B cell (primary cell): ENCODE data around the gene SUSD5. TPM values are rescaled to one million over a fixed set of nuclear protein-coding genes. Genes with fewer than 3 reads are reported as not detected.

ENCODE experiments used
- ATAC-seq: fragments of 200-7000 bp; cut with Tn5 transposase; one replicate; pipeline ENCODE4 v1.10.0; 2021; ENCODE audit warnings: low read depth, mild to moderate bottlenecking, moderate number of reproducible peaks, moderate library complexity
- CTCF ChIA-PET: fragments of 350-600 bp; sonication (Branson Sonifier 250); formaldehyde crosslinking; loops from one replicate; lab custom pipeline; 2021; ENCODE audit warnings: antibody characterized with exemption, inconsistent platforms; lab: Charles Lee
- POLR2A ChIA-PET: fragments of 350-600 bp; sonication (Branson Sonifier 250); formaldehyde crosslinking; loops from one replicate; lab custom pipeline; 2021; ENCODE audit warnings: antibody characterized with exemption; lab: Charles Lee
- DNase-seq: peaks from one replicate; pipeline ENCODE4 v3.0.0; 2013
- H2AFZ ChIP-seq: 2 replicates; pipeline ENCODE4 v1.6.1; 2012; ENCODE audit warnings: mild to moderate bottlenecking, low read depth, low read length; ENCODE audit not compliant: insufficient read depth, poor library complexity, severe bottlenecking
- H3K27ac ChIP-seq, 2 donors: 1 replicate in 1 of 2; 2 replicates in 1 of 2; pipeline ENCODE4 v1.5.1; 2012 to 2013; ENCODE audit warnings: low read length in 2 of 2, mild to moderate bottlenecking in 2 of 2, moderate library complexity in 1 of 2
- H3K27me3 ChIP-seq, 4 experiments: fragments of 200-600 bp in 1 of 4; sonication (generic) in 1 of 4; replicated peaks in 1 of 4; 1 replicate in 2 of 4; 2 replicates in 2 of 4; pipeline versions ENCODE4 v1.6.1 to v1.7.0; 2013 to 2016; ENCODE audit warnings: low read length in 3 of 4, mild to moderate bottlenecking in 2 of 4, mixed read lengths in 1 of 4, moderate library complexity in 1 of 4; ENCODE audit not compliant: insufficient read depth in 4 of 4, control insufficient read depth in 3 of 4; ENCODE audit errors: control extremely low read depth in 1 of 4
- H3K36me3 ChIP-seq, 2 experiments: replicated peaks in 1 of 2; 1 replicate in 1 of 2; 2 replicates in 1 of 2; pipeline versions ENCODE4 v1.6.1 to v1.7.1; 2013; ENCODE audit warnings: low read length in 1 of 2; ENCODE audit not compliant: insufficient read depth in 2 of 2, control insufficient read depth in 1 of 2; ENCODE audit errors: control extremely low read depth in 1 of 2, extremely low read depth in 1 of 2
- H3K4me1 ChIP-seq, 2 donors: fragments of 200-600 bp in 1 of 2; sonication (generic) in 1 of 2; 1 replicate in 1 of 2; 2 replicates in 1 of 2; pipeline versions ENCODE4 v1.5.1 to v1.6.1; 2013 to 2017; ENCODE audit warnings: low read length in 2 of 2; ENCODE audit not compliant: control insufficient read depth in 2 of 2, insufficient read depth in 2 of 2
- H3K4me2 ChIP-seq: replicated peaks from 2 replicates; pipeline ENCODE3; 2012; ENCODE audit warnings: mild to moderate bottlenecking, low read depth, low read length; ENCODE audit not compliant: poor library complexity, severe bottlenecking
- H3K4me3 ChIP-seq, 5 experiments: fragments of 200-600 bp in 1 of 5; sonication (generic) in 1 of 5; 1 replicate in 3 of 5; 2 replicates in 2 of 5; pipeline versions ENCODE4 v1.5.1 to v1.7.0; 2011 to 2016; ENCODE audit warnings: low read length in 4 of 5, mild to moderate bottlenecking in 4 of 5, low read depth in 2 of 5, control low read depth in 1 of 5, moderate library complexity in 1 of 5; ENCODE audit not compliant: insufficient read depth in 1 of 5; ENCODE audit errors: control extremely low read depth in 1 of 5, extremely low read depth in 1 of 5
- H3K79me2 ChIP-seq: fragments of 200-600 bp; sonication (generic); one replicate; pipeline ENCODE4 v1.6.0; 2016; ENCODE audit warnings: low read length; ENCODE audit not compliant: control insufficient read depth, insufficient read depth
- H3K9ac ChIP-seq: fragments of 200-600 bp; sonication (generic); 2 replicates; pipeline ENCODE4 v1.6.1; 2017; ENCODE audit warnings: mild to moderate bottlenecking, low read length, moderate library complexity
- H3K9me3 ChIP-seq, 3 donors: one replicate each; pipeline versions ENCODE4 v1.6.1 to v1.7.1; 2013; ENCODE audit warnings: low read length in 2 of 3; ENCODE audit not compliant: control insufficient read depth in 2 of 3, insufficient read depth in 1 of 3; ENCODE audit errors: control extremely low read depth in 1 of 3
- H4K20me1 ChIP-seq: 2 replicates; pipeline ENCODE4 v1.6.0; 2012; ENCODE audit warnings: mild to moderate bottlenecking, low read length; ENCODE audit not compliant: insufficient read depth, control insufficient read depth, poor library complexity, severe bottlenecking
- H3K27ac Mint-ChIP-seq: one replicate; pipeline ENCODE4 v1.8.0; 2021; ENCODE audit warnings: mixed read lengths
- H3K27me3 Mint-ChIP-seq: one replicate; pipeline ENCODE4 v1.8.0; 2021; ENCODE audit warnings: mixed read lengths
- H3K4me1 Mint-ChIP-seq: one replicate; pipeline ENCODE4 v1.8.0; 2021; ENCODE audit warnings: mixed read lengths
- H3K4me3 Mint-ChIP-seq: one replicate; pipeline ENCODE4 v1.8.0; 2021; ENCODE audit warnings: mixed read lengths
- H3K9me3 Mint-ChIP-seq: one replicate; pipeline ENCODE4 v1.8.0; 2022; ENCODE audit warnings: mixed read lengths; ENCODE audit not compliant: insufficient read depth
- CTCF ChIP-seq: fragments of 200-600 bp; IDR thresholded peaks from one replicate; pipeline ENCODE4 v1.8.0; 2022; ENCODE audit warnings: antibody characterized with exemption, mild to moderate bottlenecking
- EZH2 ChIP-seq: IDR thresholded peaks from 2 replicates; pipeline ENCODE4 v1.6.1; 2012; ENCODE audit warnings: borderline replicate concordance, low read depth, mild to moderate bottlenecking, moderate library complexity, low read length; ENCODE audit not compliant: insufficient read depth, poor library complexity, severe bottlenecking
- WGBS: methylation state at CpG from one replicate; pipeline ENCODE4 v1.1.5; 2013; ENCODE audit warnings: missing lambda C conversion rate; ENCODE audit not compliant: insufficient coverage; 5-methylcytosine and 5-hydroxymethylcytosine counted together
- intact Hi-C: fragments of 100-400 bp; cut with micrococcal nuclease; formaldehyde crosslinking; loops from one replicate; pipeline ENCODE4 v1.10.0; 2022
- polyA plus RNA-seq: library from polyadenylated mRNA; depleted of rRNA; stranded (reverse); fragments of >200 nt; gene quantifications from 2 replicates; pipeline ENCODE4 v1.2.3, GENCODE V29; 2012
- total RNA-seq, 2 donors: library from RNA; stranded (reverse); fragments of 120-200 nt in 1 of 2; gene quantifications; 1 replicate in 1 of 2; 2 replicates in 1 of 2; pipeline versions ENCODE4 v1.2.3 to v1.2.4, GENCODE V29; 2013 to 2022

Gene SUSD5
- total and polyA plus RNA-seq, 2 donors (not counting 1 experiment from before 2014, with no cell fraction given) = 0.15 to 0.30 TPM

- Mint-ChIP-seq H3K4me3 (no peak overlapping the region), H3K27me3 (peaks cover 50% of the 10 kb centered on the region), H3K4me1 (peaks cover 20% of the 10 kb centered on the region), H3K27ac (no peak overlapping the region), H3K9me3 (no peaks in the 10 kb centered on the region)
- ATAC-seq (no peak), DNase-seq (no peak)
- CTCF ChIA-PET = no interaction called here
- H3K27ac ChIP-seq = no peak overlapping the region
- peak overlapping the region; percentile 64 for H3K4me2 ChIP-seq
- no peaks in the 10 kb centered on the region for H4K20me1 ChIP-seq
- H3K27me3 ChIP-seq = peaks cover 0 to 23% (median 16%) of the 10 kb centered on the region in 4 experiments
- no peak overlapping the region for H2AFZ ChIP-seq
- H3K9ac ChIP-seq = no peak overlapping the region
- H3K36me3 ChIP-seq = no peaks in the 10 kb centered on the region
- intact Hi-C loops = no loop called here
- H3K4me1 ChIP-seq = peaks cover 14 to 28% of the 10 kb centered on the region in 2 donors
- TF ChIP-seq CTCF (no peak), EZH2 (no peak)
- peak overlapping the region in 3 of 5 experiments; percentile 6 to 35 (median 13) for H3K4me3 ChIP-seq
- no peaks in the 10 kb centered on the region for H3K79me2 ChIP-seq
- peaks cover 0 to 1% (median 0%) of the 10 kb centered on the region in 3 donors for H3K9me3 ChIP-seq
- POLR2A ChIA-PET = no interaction called here
- 0% methylated on average over 1 of the region's 15 CpGs for whole genome bisulfite sequencing
Measured at GRCh38 chr3:33219175-33219487, 521 bp upstream of the SUSD5 start.

- peak overlapping the region; percentile 64 for H3K4me2 ChIP-seq
- H3K4me3 ChIP-seq = peak overlapping the region in 2 of 5 experiments; percentile 18 to 35
- H3K27me3 ChIP-seq = peaks cover 0 to 23% (median 16%) of the 10 kb centered on the region in 4 experiments
- Mint-ChIP-seq H3K27me3 (peaks cover 50% of the 10 kb centered on the region), H3K27ac (no peak overlapping the region), H3K4me1 (peaks cover 20% of the 10 kb centered on the region), H3K9me3 (no peaks in the 10 kb centered on the region), H3K4me3 (peak overlapping the region; percentile 66)
- intact Hi-C loops = no loop called here
- TF ChIP-seq EZH2 = no peak
- no peak for TF ChIP-seq CTCF
- ChIA-PET POLR2A (no interaction called here), CTCF (no interaction called here)
- no peak overlapping the region for H2AFZ ChIP-seq
- H3K79me2 ChIP-seq = no peaks in the 10 kb centered on the region
- no peak overlapping the region for H3K9ac ChIP-seq
- peaks cover 0 to 1% (median 0%) of the 10 kb centered on the region in 3 donors for H3K9me3 ChIP-seq
- H3K4me1 ChIP-seq = peaks cover 14 to 28% of the 10 kb centered on the region in 2 donors
- no peaks in the 10 kb centered on the region for H3K36me3 ChIP-seq
- no peak overlapping the region for H3K27ac ChIP-seq
- ATAC-seq (no peak), DNase-seq (peak; percentile 6)
- H4K20me1 ChIP-seq = no peaks in the 10 kb centered on the region
- whole genome bisulfite sequencing = 6% methylated on average over 18 of the region's 19 CpGs
Measured at GRCh38 chr3:33217866-33218445, 654 bp downstream of the SUSD5 start.
